Breast epithelium (tissue), 4 donors: Measurements from ENCODE around the gene MANBA. TPM values are rescaled to one million over a fixed set of nuclear protein-coding genes. Genes with fewer than 3 reads are reported as not detected.

Experiments
- DNase-seq, 2 donors: peaks; one replicate each; pipeline ENCODE4 v3.0.0-alpha.2; 2019; ENCODE audit warnings: low spot score in 2 of 2
- H3K27ac ChIP-seq, 2 donors: fragments of 200-600 bp; sonication (generic) in 1 of 2; one replicate each; pipeline ENCODE4 v1.5.1; 2016 to 2019; ENCODE audit warnings: mild to moderate bottlenecking in 1 of 2
- H3K27me3 ChIP-seq, 2 donors: fragments of 200-600 bp; sonication (generic) in 1 of 2; one replicate each; pipeline versions ENCODE4 v1.5.1 to v1.6.0; 2017 to 2019; ENCODE audit warnings: control low read depth in 1 of 2, mild to moderate bottlenecking in 1 of 2
- H3K36me3 ChIP-seq: fragments of 200-600 bp; one replicate; pipeline ENCODE4 v1.5.1; 2019
- H3K4me1 ChIP-seq, 2 donors: fragments of 200-600 bp; sonication (generic); one replicate each; pipeline ENCODE4 v1.5.1; 2016 to 2019; ENCODE audit warnings: control low read depth in 1 of 2
- H3K4me3 ChIP-seq, 3 donors: fragments of 200-600 bp; sonication (generic); 1 replicate in 2 of 3; 2 replicates in 1 of 3; pipeline ENCODE4 v1.5.1; 2016 to 2019; ENCODE audit warnings: mild to moderate bottlenecking in 3 of 3, moderate library complexity in 2 of 3
- H3K9me3 ChIP-seq, 2 donors: fragments of 200-600 bp; sonication (generic) in 1 of 2; one replicate each; pipeline ENCODE4 v1.5.1; 2016 to 2019; ENCODE audit warnings: control low read depth in 1 of 2
- CTCF ChIP-seq, 3 donors: fragments of 450-650 bp; IDR thresholded peaks; one replicate each; pipeline ENCODE4 v1.5.1; 2016 to 2017; ENCODE audit warnings: antibody characterized with exemption in 3 of 3, mild to moderate bottlenecking in 3 of 3, moderate library complexity in 3 of 3
- POLR2A ChIP-seq: fragments of 450-650 bp; IDR thresholded peaks from one replicate; pipeline ENCODE4 v1.6.1; 2016; ENCODE audit warnings: antibody characterized with exemption, mild to moderate bottlenecking, moderate library complexity
- POLR2AphosphoS5 ChIP-seq, 3 donors: sonication (generic); formaldehyde crosslinking; IDR thresholded peaks; one replicate each; pipeline ENCODE4 v1.6.1; 2017; ENCODE audit warnings: antibody characterized with exemption in 3 of 3
- intact Hi-C: fragments of 100-400 bp; cut with DNase I; formaldehyde crosslinking; loops from one replicate; pipeline ENCODE4 v1.15.1; 2023; ENCODE audit warnings: low total_unique reads
- total RNA-seq, 3 donors: library from RNA; depleted of rRNA; stranded (reverse); fragments of >200 nt; gene quantifications; one replicate each; pipeline ENCODE4 v1.1.0, GENCODE V29; 2016

The MANBA gene
- total RNA-seq, 3 donors from 2014 or later, result 47.8 to 56.2 (median 49.8) TPM

DNA sequence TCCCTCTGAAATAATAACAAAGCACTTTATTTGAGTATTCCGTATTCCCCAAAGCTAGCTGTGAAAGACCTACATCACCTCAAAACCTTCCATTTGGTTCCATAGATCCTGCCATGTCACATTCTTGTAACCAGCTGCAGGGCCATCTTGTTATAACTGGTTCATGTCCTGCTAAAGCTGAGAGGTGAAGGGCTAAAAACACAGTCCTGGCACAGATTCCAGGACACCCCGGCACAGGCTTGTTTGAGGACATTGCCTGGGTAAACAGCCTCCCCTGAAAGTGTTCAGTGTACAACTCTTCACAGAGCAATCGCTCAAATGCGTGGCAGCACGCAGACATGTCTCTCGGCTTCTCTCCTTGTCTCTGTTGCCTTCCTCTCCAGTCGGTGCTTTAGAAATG, 129.2 kb downstream of the MANBA start:
- intact Hi-C loops, result no loop called here
- Histone ChIP-seq H3K4me1 (no peaks in the 10 kb centered on the region), H3K4me3 (no peak overlapping the region), H3K9me3 (no peaks in the 10 kb centered on the region), H3K36me3 (no peaks in the 10 kb centered on the region), H3K27ac (no peak overlapping the region), H3K27me3 (no peaks in the 10 kb centered on the region)
- TF ChIP-seq POLR2A (no peak), POLR2AphosphoS5 (IDR thresholded peaks at IDR 0.05) (no peak), CTCF (IDR thresholded peaks at IDR 0.05) (no peak)
- no peak for DNase-seq

GRCh38 chr4:102629673-102630072, 131.1 kb downstream of the MANBA start:
- Histone ChIP-seq H3K4me1 (no peaks in the 10 kb centered on the region), H3K27ac (no peak overlapping the region), H3K4me3 (no peak overlapping the region), H3K36me3 (no peaks in the 10 kb centered on the region), H3K27me3 (no peaks in the 10 kb centered on the region), H3K9me3 (no peaks in the 10 kb centered on the region)
- no peak for DNase-seq
- no peak for TF ChIP-seq POLR2AphosphoS5 (IDR thresholded peaks at IDR 0.05)
- no peak for TF ChIP-seq CTCF (IDR thresholded peaks at IDR 0.05)
- intact Hi-C loops, result no loop called here

- Histone ChIP-seq H3K9me3 (no peaks in the 10 kb centered on the region), H3K4me3 (no peak overlapping the region), H3K27me3 (no peaks in the 10 kb centered on the region), H3K4me1 (no peaks in the 10 kb centered on the region), H3K27ac (no peak overlapping the region), H3K36me3 (no peaks in the 10 kb centered on the region)
- DNase-seq, result no peak
- intact Hi-C loops, result no loop called here
- TF ChIP-seq POLR2AphosphoS5 (IDR thresholded peaks at IDR 0.05), result no peak
Observed at GRCh38 chr4:102627831-102628523, 132.8 kb downstream of the MANBA start.

DNA sequence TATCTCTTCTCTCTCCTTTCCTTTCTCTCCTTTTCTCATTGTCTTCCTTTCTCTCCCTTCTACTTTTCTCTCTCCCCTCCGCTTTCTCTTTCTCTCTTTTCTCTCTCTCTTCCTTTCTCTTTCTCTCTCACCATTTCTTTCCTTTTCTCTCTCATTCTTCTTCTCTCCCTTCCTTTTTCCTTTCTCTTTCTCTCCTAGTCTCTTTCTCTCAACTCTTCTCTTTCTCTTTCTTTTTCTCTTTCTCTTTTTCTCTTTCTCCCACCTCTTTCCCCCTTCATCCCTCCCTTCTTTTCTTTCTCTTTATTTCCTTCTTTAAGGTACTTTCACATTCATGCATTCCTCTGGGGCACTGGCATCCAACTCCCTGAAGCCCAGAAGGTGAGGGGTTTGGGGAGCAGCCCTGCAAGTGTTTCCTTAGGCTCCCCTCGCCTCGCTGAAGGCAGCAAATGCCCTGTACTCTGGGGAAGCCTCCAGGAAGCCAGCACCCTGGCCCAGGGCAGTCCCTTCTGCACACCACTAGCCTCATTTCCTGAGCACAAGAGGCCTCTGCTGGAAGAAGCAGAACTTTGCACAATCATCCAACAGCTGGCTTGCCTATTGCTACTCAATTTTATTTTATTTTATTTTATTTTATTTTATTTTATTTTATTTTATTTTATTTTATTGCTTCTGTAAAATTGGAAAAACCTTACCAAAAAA, 135.4 kb downstream of the MANBA start:
- no peaks in the 10 kb centered on the region for H3K36me3 ChIP-seq
- no peaks in the 10 kb centered on the region for H3K4me1 ChIP-seq
- no peak overlapping the region for H3K27ac ChIP-seq
- H3K4me3 ChIP-seq, result no peak overlapping the region
- DNase-seq, result no peak
- H3K9me3 ChIP-seq, result no peaks in the 10 kb centered on the region
- H3K27me3 ChIP-seq, result no peaks in the 10 kb centered on the region
- no peak for TF ChIP-seq CTCF (IDR thresholded peaks at IDR 0.05)
- TF ChIP-seq POLR2A, result no peak
- no peak for TF ChIP-seq POLR2AphosphoS5 (IDR thresholded peaks at IDR 0.05)
- intact Hi-C loops, result no loop called here

- H3K9me3 ChIP-seq, result no peaks in the 10 kb centered on the region
- no peak for DNase-seq
- intact Hi-C loops, result no loop called here
- H3K4me1 ChIP-seq, result no peaks in the 10 kb centered on the region
- no peak for TF ChIP-seq CTCF (IDR thresholded peaks at IDR 0.05)
- TF ChIP-seq POLR2A, result no peak
- no peak for TF ChIP-seq POLR2AphosphoS5 (IDR thresholded peaks at IDR 0.05)
- no peaks in the 10 kb centered on the region for H3K36me3 ChIP-seq
- H3K27me3 ChIP-seq, result no peaks in the 10 kb centered on the region
- no peak overlapping the region for H3K27ac ChIP-seq
- H3K4me3 ChIP-seq, result no peak overlapping the region
Observed at GRCh38 chr4:102624505-102624904, 136.3 kb downstream of the MANBA start.
